Trophoblast cell (in vitro differentiated cells and primary cell): ENCODE results near the gene PPP1R3C.

Source experiments
- DNase-seq, 2 donors: peaks; one replicate each; pipeline ENCODE4 v3.0.0-alpha.2; 2016
- H2AFZ ChIP-seq: 2 replicates; pipeline ENCODE4 v1.6.1; 2013; ENCODE audit warnings: low read length, moderate library complexity, mild to moderate bottlenecking; ENCODE audit not compliant: insufficient read depth, poor library complexity
- H2AK5ac ChIP-seq: 2 replicates; pipeline ENCODE4 v1.6.1; 2013; ENCODE audit warnings: mild to moderate bottlenecking, low read length
- H2BK120ac ChIP-seq: 2 replicates; pipeline ENCODE4 v1.6.1; 2013; ENCODE audit warnings: low read length, mild to moderate bottlenecking, moderate library complexity; ENCODE audit not compliant: insufficient read depth, poor library complexity
- H2BK12ac ChIP-seq: 2 replicates; pipeline ENCODE4 v1.6.1; 2013; ENCODE audit warnings: mild to moderate bottlenecking, low read length, moderate library complexity
- H2BK5ac ChIP-seq: 2 replicates; pipeline ENCODE4 v1.6.1; 2013; ENCODE audit warnings: low read length, low read depth, moderate library complexity, mild to moderate bottlenecking; ENCODE audit not compliant: poor library complexity
- H3K14ac ChIP-seq: 2 replicates; pipeline ENCODE4 v1.6.1; 2013; ENCODE audit warnings: mild to moderate bottlenecking, low read length
- H3K18ac ChIP-seq: 2 replicates; pipeline ENCODE4 v1.6.1; 2013; ENCODE audit warnings: mild to moderate bottlenecking, low read length
- H3K23ac ChIP-seq: 2 replicates; pipeline ENCODE4 v1.6.1; 2013; ENCODE audit warnings: low read length
- H3K27ac ChIP-seq: 2 replicates; pipeline ENCODE4 v1.5.1; 2013; ENCODE audit warnings: low read depth, mild to moderate bottlenecking, inconsistent platforms, low read length, moderate library complexity
- H3K27me3 ChIP-seq: 2 replicates; pipeline ENCODE4 v1.6.1; 2013; ENCODE audit warnings: inconsistent platforms, mild to moderate bottlenecking, low read length, moderate library complexity; ENCODE audit not compliant: insufficient read depth
- H3K36me3 ChIP-seq, 2 experiments: 1 replicate in 1 of 2; 2 replicates in 1 of 2; pipeline ENCODE4 v1.6.1; 2013; ENCODE audit warnings: low read length in 2 of 2, mild to moderate bottlenecking in 2 of 2, moderate library complexity in 1 of 2; ENCODE audit not compliant: insufficient read depth in 2 of 2, control insufficient read depth in 1 of 2
- H3K4ac ChIP-seq: 2 replicates; pipeline ENCODE4 v1.6.1; 2013; ENCODE audit warnings: low read depth, mild to moderate bottlenecking, low read length, moderate library complexity
- H3K4me1 ChIP-seq, 2 experiments: 1 replicate in 1 of 2; 2 replicates in 1 of 2; pipeline ENCODE4 v1.6.1; 2013; ENCODE audit warnings: low read length in 2 of 2, mild to moderate bottlenecking in 2 of 2, moderate library complexity in 1 of 2; ENCODE audit not compliant: insufficient read depth in 2 of 2, control insufficient read depth in 1 of 2
- H3K4me2 ChIP-seq: 2 replicates; pipeline ENCODE4 v1.6.1; 2013; ENCODE audit warnings: inconsistent platforms, mild to moderate bottlenecking, low read length, moderate library complexity
- H3K4me3 ChIP-seq: 2 replicates; pipeline ENCODE4 v1.5.1; 2013; ENCODE audit warnings: mild to moderate bottlenecking, low read depth, low read length, inconsistent platforms
- H3K79me1 ChIP-seq: one replicate; pipeline ENCODE4 v1.6.1; 2013; ENCODE audit warnings: low read length
- H3K79me2 ChIP-seq: 2 replicates; pipeline ENCODE4 v1.6.1; 2013; ENCODE audit warnings: low read length, mild to moderate bottlenecking; ENCODE audit not compliant: control insufficient read depth, insufficient read depth, poor library complexity
- H3K9ac ChIP-seq: 2 replicates; pipeline ENCODE4 v1.6.1; 2013; ENCODE audit warnings: mild to moderate bottlenecking, low read length
- H3K9me3 ChIP-seq: 2 replicates; pipeline ENCODE4 v1.6.1; 2013; ENCODE audit warnings: low read depth, mild to moderate bottlenecking, control low read depth, inconsistent platforms, low read length; ENCODE audit not compliant: insufficient read depth
- H4K12ac ChIP-seq: 2 replicates; pipeline ENCODE4 v1.6.1; 2013; ENCODE audit warnings: low read depth, mild to moderate bottlenecking, low read length, moderate library complexity
- H4K8ac ChIP-seq: 2 replicates; pipeline ENCODE4 v1.6.1; 2013; ENCODE audit warnings: low read depth, mild to moderate bottlenecking, low read length, moderate library complexity
- H4K91ac ChIP-seq: one replicate; pipeline ENCODE4 v1.6.1; 2013; ENCODE audit warnings: low read depth, mild to moderate bottlenecking, low read length, moderate library complexity
- WGBS: extraction: QIAGEN DNeasy Blood & Tissue Kit; methylation state at CpG from one replicate; pipeline ENCODE4 v1.1.7; 2013; ENCODE audit warnings: missing lambda C conversion rate; ENCODE audit not compliant: insufficient read length, insufficient coverage; ENCODE audit errors: extremely low coverage; 5-methylcytosine and 5-hydroxymethylcytosine counted together

Gene PPP1R3C

GRCh38 chr10:91643700-91644099 is 10.8 kb upstream of the PPP1R3C start:
- no peak overlapping the region for H2BK12ac ChIP-seq
- no peak overlapping the region for H3K4ac ChIP-seq
- DNase-seq: peak in 1 of 2 donors; percentile 11
- no peak overlapping the region for H3K18ac ChIP-seq
- H3K79me1 ChIP-seq: no peaks in the 10 kb centered on the region
- no peak overlapping the region for H3K4me3 ChIP-seq
- no peak overlapping the region for H3K4me2 ChIP-seq
- H3K36me3 ChIP-seq: no peaks in the 10 kb centered on the region
- no peak overlapping the region for H4K12ac ChIP-seq
- H3K27me3 ChIP-seq: no peaks in the 10 kb centered on the region
- peaks cover 1% of the 10 kb centered on the region for H3K9me3 ChIP-seq
- H2BK120ac ChIP-seq: no peak overlapping the region
- no peak overlapping the region for H2BK5ac ChIP-seq
- H2AFZ ChIP-seq: no peak overlapping the region
- H3K14ac ChIP-seq: no peak overlapping the region
- no peak overlapping the region for H3K27ac ChIP-seq
- H4K91ac ChIP-seq: no peak overlapping the region
- no CpG with 5 or more reads among the region's 5 CpGs for WGBS
- no peaks in the 10 kb centered on the region for H3K4me1 ChIP-seq
- H4K8ac ChIP-seq: no peak overlapping the region
- H3K23ac ChIP-seq: no peak overlapping the region
- H3K79me2 ChIP-seq: no peaks in the 10 kb centered on the region
- no peak overlapping the region for H3K9ac ChIP-seq
- no peak overlapping the region for H2AK5ac ChIP-seq

- Histone ChIP-seq H3K4me1 (no peaks in the 10 kb centered on the region), H3K36me3 (no peaks in the 10 kb centered on the region), H3K9ac (no peak overlapping the region), H2AFZ (no peak overlapping the region), H3K4me3 (no peak overlapping the region), H4K12ac (no peak overlapping the region), H2BK5ac (no peak overlapping the region), H3K79me1 (no peaks in the 10 kb centered on the region), H3K4ac (no peak overlapping the region), H2AK5ac (no peak overlapping the region), H3K18ac (no peak overlapping the region), H3K79me2 (no peaks in the 10 kb centered on the region), H3K27me3 (no peaks in the 10 kb centered on the region), H3K14ac (no peak overlapping the region), H3K27ac (no peak overlapping the region), H3K9me3 (peaks cover 1% of the 10 kb centered on the region), H3K4me2 (no peak overlapping the region), H4K91ac (no peak overlapping the region), H3K23ac (no peak overlapping the region), H2BK12ac (no peak overlapping the region), H2BK120ac (no peak overlapping the region), H4K8ac (no peak overlapping the region)
- 100% methylated on average over 1 of the region's 2 CpGs for WGBS
- peak in 1 of 2 donors; percentile 16 for DNase-seq
These were observed 10.2 kb upstream of the PPP1R3C start for GRCh38 chr10:91642831-91643692.

DNA sequence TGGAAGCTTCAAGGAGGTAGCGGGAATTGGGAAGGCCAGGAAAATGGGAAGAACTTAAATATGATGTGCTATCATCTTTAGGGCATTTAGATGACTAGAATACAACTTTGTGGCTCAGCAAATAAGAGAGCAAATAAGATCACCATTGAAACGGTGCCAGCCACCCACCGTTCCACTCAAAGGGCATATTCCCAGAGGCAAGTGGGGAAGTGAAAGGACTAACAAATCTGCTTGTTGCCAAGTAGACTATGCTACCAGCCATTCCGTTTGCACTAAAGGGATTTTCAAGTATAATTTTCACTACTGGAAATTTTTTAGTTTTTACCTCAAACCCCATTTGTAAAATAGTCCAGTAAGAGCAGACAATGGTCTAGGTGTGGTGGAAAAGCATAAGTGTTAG is 4.0 kb upstream of the PPP1R3C start:
- Histone ChIP-seq H2AK5ac (no peak overlapping the region), H2BK5ac (no peak overlapping the region), H3K79me1 (no peaks in the 10 kb centered on the region), H3K14ac (no peak overlapping the region), H4K8ac (no peak overlapping the region), H3K9ac (no peak overlapping the region), H2BK120ac (no peak overlapping the region), H3K18ac (no peak overlapping the region), H4K91ac (no peak overlapping the region), H3K27me3 (peaks cover 14% of the 10 kb centered on the region), H4K12ac (no peak overlapping the region), H3K4ac (no peak overlapping the region), H3K23ac (no peak overlapping the region), H3K9me3 (peaks cover 4% of the 10 kb centered on the region), H2AFZ (no peak overlapping the region), H3K27ac (no peak overlapping the region), H3K4me1 (peaks cover 0 to 8% of the 10 kb centered on the region in 2 experiments), H3K4me2 (no peak overlapping the region), H2BK12ac (no peak overlapping the region), H3K4me3 (no peak overlapping the region), H3K36me3 (no peaks in the 10 kb centered on the region), H3K79me2 (no peaks in the 10 kb centered on the region)
- no peak for DNase-seq
- WGBS: no CpG with 5 or more reads among the region's 4 CpGs

- peaks cover 4% of the 10 kb centered on the region for H3K9me3 ChIP-seq
- no peak overlapping the region for H3K9ac ChIP-seq
- H3K27me3 ChIP-seq: peaks cover 14% of the 10 kb centered on the region
- no peak overlapping the region for H3K4me3 ChIP-seq
- DNase-seq: peak; percentile 58 to 76
- no peak overlapping the region for H4K91ac ChIP-seq
- no CpG with 5 or more reads among the region's 10 CpGs for WGBS
- no peak overlapping the region for H3K23ac ChIP-seq
- no peak overlapping the region for H3K27ac ChIP-seq
- no peaks in the 10 kb centered on the region for H3K79me2 ChIP-seq
- H2BK12ac ChIP-seq: no peak overlapping the region
- H3K79me1 ChIP-seq: no peaks in the 10 kb centered on the region
- H3K18ac ChIP-seq: no peak overlapping the region
- H2BK120ac ChIP-seq: no peak overlapping the region
- no peak overlapping the region for H3K4me2 ChIP-seq
- no peaks in the 10 kb centered on the region for H3K36me3 ChIP-seq
- H3K4ac ChIP-seq: no peak overlapping the region
- peaks cover 0 to 8% of the 10 kb centered on the region in 2 experiments for H3K4me1 ChIP-seq
- H3K14ac ChIP-seq: no peak overlapping the region
- no peak overlapping the region for H2AFZ ChIP-seq
- no peak overlapping the region for H4K12ac ChIP-seq
- no peak overlapping the region for H4K8ac ChIP-seq
- no peak overlapping the region for H2AK5ac ChIP-seq
- H2BK5ac ChIP-seq: no peak overlapping the region
These were observed 2.8 kb upstream of the PPP1R3C start for GRCh38 chr10:91635401-91636400.
